HCT116 (cell line): ENCODE results near the gene CNTN4. TPM values are rescaled to one million over a fixed set of nuclear protein-coding genes. Genes with fewer than 3 reads are reported as not detected.

ENCODE experiments used
- ATAC-seq: fragments of 200-7000 bp; cut with Tn5 transposase; 2 replicates; pipeline ENCODE4 v1.9.1; 2020; ENCODE audit warnings: mild to moderate bottlenecking, moderate library complexity
- BruUV-seq: library from RNA; stranded (reverse); fragments of 400-500 nt; replicated peaks from 2 replicates; lab custom pipeline; 2021; lab: Mats Ljungman, UMichigan
- CTCF ChIA-PET: fragments of 300-600 bp; sonication (Branson Sonifier 250); formaldehyde crosslinking; loops from one replicate; lab custom pipeline; 2021; ENCODE audit warnings: antibody characterized with exemption; lab: Charles Lee
- POLR2A ChIA-PET: fragments of 300-600, 350-600 bp; sonication (Branson Sonifier 250); formaldehyde crosslinking; loops from one replicate; lab custom pipeline; 2021; ENCODE audit warnings: antibody characterized with exemption; lab: Charles Lee
- RAD21 ChIA-PET, 2 experiments: fragments of 300-600 bp; sonication (Branson Sonifier 250); formaldehyde crosslinking; loops; one replicate each; lab custom pipeline; 2023; ENCODE audit warnings: low total read pairs in 2 of 2; ENCODE audit not compliant: uncharacterized antibody in 2 of 2, unreplicated experiment in 2 of 2, low non-redundant PET in 1 of 2; lab: Charles Lee
- DNase-seq: peaks from one replicate; pipeline ENCODE4 v3.0.0-alpha.2; 2010; ENCODE audit warnings: low read depth, low spot score
- H2AFZ ChIP-seq: fragments of 200-600 bp; shearing (Covaris generic), sonication (generic); 2 replicates; pipeline ENCODE4 v1.6.1; 2017; ENCODE audit warnings: low read depth, mixed run types, mixed read lengths, antibody characterized with exemption, low read length; ENCODE audit not compliant: poor library complexity, severe bottlenecking
- H3K27ac ChIP-seq: 2 replicates; pipeline ENCODE4 v1.5.1; 2012; ENCODE audit warnings: low read depth, low read length
- H3K27me3 ChIP-seq: fragments of 200-600 bp; sonication (generic); 2 replicates; pipeline ENCODE4 v1.6.1; 2016; ENCODE audit warnings: mixed run types, low read length, mixed read lengths; ENCODE audit not compliant: insufficient read depth
- H3K36me3 ChIP-seq, 2 experiments: fragments of 200-500 bp in 1 of 2; fragments of 200-600 bp in 1 of 2; sonication (Bioruptor generic) in 1 of 2; sonication (generic) in 1 of 2; 2 replicates each; pipeline versions ENCODE4 v1.5.1 to v1.6.1; 2014 to 2016; ENCODE audit warnings: low read length in 2 of 2, inconsistent platforms in 1 of 2, mixed read lengths in 1 of 2, mixed run types in 1 of 2; ENCODE audit not compliant: insufficient read depth in 2 of 2, control insufficient read depth in 1 of 2
- H3K4me1 ChIP-seq, 2 experiments: fragments of 200-600 bp in 1 of 2; sonication (generic) in 1 of 2; 2 replicates each; pipeline versions ENCODE4 v1.5.1 to v1.6.1; 2012 to 2017; ENCODE audit warnings: low read length in 2 of 2, inconsistent platforms in 1 of 2, mild to moderate bottlenecking in 1 of 2, mixed read lengths in 1 of 2, mixed run types in 1 of 2, moderate library complexity in 1 of 2; ENCODE audit not compliant: insufficient read depth in 2 of 2, control insufficient read depth in 1 of 2
- H3K4me2 ChIP-seq: fragments of 200-600 bp; sonication (generic); 2 replicates; pipeline ENCODE4 v1.6.1; 2017; ENCODE audit warnings: mixed run types, low read length, mixed read lengths
- H3K4me3 ChIP-seq, 2 experiments: fragments of 200-600 bp in 1 of 2; sonication (generic) in 1 of 2; replicated peaks in 1 of 2; 2 replicates each; pipeline ENCODE4 v1.5.1; 2011 to 2016; ENCODE audit warnings: low read length in 2 of 2, control low read depth in 1 of 2, low read depth in 1 of 2, mild to moderate bottlenecking in 1 of 2, mixed read lengths in 1 of 2, mixed run types in 1 of 2
- H3K79me2 ChIP-seq: fragments of 200-600 bp; sonication (generic); 2 replicates; pipeline ENCODE4 v1.6.1; 2017; ENCODE audit warnings: mild to moderate bottlenecking, mixed run types, low read length, moderate library complexity, mixed read lengths; ENCODE audit not compliant: insufficient read depth
- H3K9ac ChIP-seq: fragments of 200-600 bp; sonication (generic); 2 replicates; pipeline ENCODE4 v1.6.1; 2016; ENCODE audit warnings: low read length, mixed read lengths
- H3K9me2 ChIP-seq: fragments of 200-600 bp; sonication (generic), shearing (Covaris generic); 2 replicates; pipeline ENCODE4 v1.6.1; 2017; ENCODE audit warnings: mixed run types, mild to moderate bottlenecking, moderate library complexity; ENCODE audit not compliant: insufficient read depth
- H3K9me3 ChIP-seq, 2 experiments: fragments of 200-500 bp in 1 of 2; fragments of 200-600 bp in 1 of 2; sonication (Bioruptor generic) in 1 of 2; sonication (generic) in 1 of 2; 2 replicates each; pipeline ENCODE4 v1.6.1; 2014 to 2017; ENCODE audit warnings: low read length in 2 of 2, mixed read lengths in 2 of 2, inconsistent platforms in 1 of 2, low read depth in 1 of 2, mild to moderate bottlenecking in 1 of 2, mixed run types in 1 of 2, moderate library complexity in 1 of 2; ENCODE audit not compliant: control insufficient read depth in 1 of 2, insufficient read depth in 1 of 2
- H4K20me1 ChIP-seq: fragments of 200-600 bp; sonication (generic), shearing (Covaris generic); 2 replicates; pipeline ENCODE4 v1.6.1; 2017; ENCODE audit warnings: mixed run types, mild to moderate bottlenecking, moderate library complexity; ENCODE audit not compliant: insufficient read depth
- CBX3 ChIP-seq: IDR thresholded peaks from 2 replicates; pipeline ENCODE4 v1.6.1; 2012; ENCODE audit warnings: low read depth
- CEBPB ChIP-seq: IDR thresholded peaks from 2 replicates; pipeline ENCODE4 v1.6.1; 2012; ENCODE audit warnings: low read depth
- EGR1 ChIP-seq: IDR thresholded peaks from 2 replicates; pipeline ENCODE4 v1.6.1; 2012; ENCODE audit warnings: low read depth
- ELF1 ChIP-seq: IDR thresholded peaks from 2 replicates; pipeline ENCODE4 v1.6.1; 2012; ENCODE audit warnings: low read depth, borderline replicate concordance
- EZH2 ChIP-seq: fragments of 200-600 bp; sonication (generic); IDR thresholded peaks from 2 replicates; pipeline ENCODE4 v1.6.1; 2017; ENCODE audit warnings: antibody characterized with exemption, mixed run types
- FOSL1 ChIP-seq: IDR thresholded peaks from 2 replicates; pipeline ENCODE4 v1.6.1; 2012; ENCODE audit warnings: low read depth
- RAD21 ChIP-seq: IDR thresholded peaks from 2 replicates; pipeline ENCODE4 v1.6.1; 2012; ENCODE audit warnings: low read depth, mild to moderate bottlenecking
- SIN3A ChIP-seq: IDR thresholded peaks from 2 replicates; pipeline ENCODE4 v1.6.1; 2012; ENCODE audit warnings: low read depth
- SRF ChIP-seq: IDR thresholded peaks from 2 replicates; pipeline ENCODE4 v1.6.1; 2012; ENCODE audit warnings: low read depth
- TCF7L2 ChIP-seq: IDR thresholded peaks from 2 replicates; pipeline ENCODE4 v1.7.0; 2011; ENCODE audit warnings: borderline replicate concordance, inconsistent platforms; ENCODE audit not compliant: insufficient read depth, insufficient read length; ENCODE audit errors: extremely low read depth
- intact Hi-C: fragments of 100-400 bp; cut with micrococcal nuclease; formaldehyde crosslinking; loops from 2 replicates; pipeline ENCODE4 v1.10.0; 2022
- total RNA-seq: library from RNA; stranded (reverse); gene quantifications from one replicate; pipeline ENCODE4 v1.2.1, GENCODE V29; 2021; ENCODE audit not compliant: unreplicated experiment
- TF ChIP-seq, protein P1 (sequence below): IDR thresholded peaks from 2 replicates; pipeline ENCODE4 v1.6.1; 2012
- TF ChIP-seq, protein P2 (sequence below), 3 experiments: fragments of 200-600 bp in 1 of 3; sonication (generic) in 1 of 3; IDR thresholded peaks in 2 of 3; conservative IDR thresholded peaks in 1 of 3; 2 replicates each; pipeline ENCODE4 v1.5.1; 2012 to 2017; ENCODE audit warnings: low read depth in 2 of 3, low read length in 2 of 3, antibody characterized with exemption in 1 of 3, borderline replicate concordance in 1 of 3, control low read depth in 1 of 3, mild to moderate bottlenecking in 1 of 3, mixed read lengths in 1 of 3, mixed run types in 1 of 3, moderate library complexity in 1 of 3; ENCODE audit not compliant: insufficient read depth in 1 of 3
- TF ChIP-seq, protein P3 (sequence below): IDR thresholded peaks from 2 replicates; pipeline ENCODE4 v1.6.1; 2012

The CNTN4 gene
- total RNA-seq, 1 experiment from 2014 or later = not detected

DNA sequence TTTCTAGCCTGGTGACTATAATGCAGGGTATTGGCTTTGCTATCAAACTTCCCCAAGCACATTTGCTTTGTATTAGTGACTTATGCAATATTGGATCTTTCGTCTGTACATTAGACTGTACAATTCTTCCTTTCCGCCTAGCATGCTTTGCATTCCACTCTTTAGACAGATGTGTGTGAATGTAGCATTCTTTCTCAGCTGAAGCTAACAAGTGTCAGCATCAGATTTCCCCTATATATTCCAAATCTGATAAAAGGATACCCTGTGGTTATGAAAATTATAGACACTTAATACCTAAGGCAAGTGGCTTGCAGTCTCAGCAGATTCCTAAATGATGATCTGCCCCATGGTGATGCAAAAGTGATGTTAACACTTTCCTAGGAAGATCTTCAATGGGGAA is 360.1 kb downstream of the CNTN4 start:
- ChIA-PET POLR2A (no interaction called here), CTCF (no interaction called here), RAD21 (no interaction called here)
- Histone ChIP-seq H3K79me2 (no peaks in the 10 kb centered on the region), H3K9me3 (peaks cover 12 to 25% of the 10 kb centered on the region in 2 experiments; a peak in 2 of 4 replicates), H3K36me3 (no peaks in the 10 kb centered on the region), H3K27me3 (no peaks in the 10 kb centered on the region), H3K4me3 (no peak overlapping the region), H3K4me1 (no peaks in the 10 kb centered on the region), H3K9me2 (no peaks in the 10 kb centered on the region), H4K20me1 (no peaks in the 10 kb centered on the region), H3K9ac (no peak overlapping the region), H3K27ac (no peak overlapping the region), H3K4me2 (no peak overlapping the region), H2AFZ (no peak overlapping the region)
- no peak for ATAC-seq
- TF ChIP-seq ELF1 (no peak), EGR1 (no peak), RAD21 (no peak), EZH2 (no peak), SIN3A (no peak), CBX3 (no peak), FOSL1 (no peak), CEBPB (no peak), TCF7L2 (no peak), SRF (no peak)
- TF ChIP-seq, protein P1, sequence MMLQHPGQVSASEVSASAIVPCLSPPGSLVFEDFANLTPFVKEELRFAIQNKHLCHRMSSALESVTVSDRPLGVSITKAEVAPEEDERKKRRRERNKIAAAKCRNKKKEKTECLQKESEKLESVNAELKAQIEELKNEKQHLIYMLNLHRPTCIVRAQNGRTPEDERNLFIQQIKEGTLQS = no peak
- TF ChIP-seq, protein P2, sequence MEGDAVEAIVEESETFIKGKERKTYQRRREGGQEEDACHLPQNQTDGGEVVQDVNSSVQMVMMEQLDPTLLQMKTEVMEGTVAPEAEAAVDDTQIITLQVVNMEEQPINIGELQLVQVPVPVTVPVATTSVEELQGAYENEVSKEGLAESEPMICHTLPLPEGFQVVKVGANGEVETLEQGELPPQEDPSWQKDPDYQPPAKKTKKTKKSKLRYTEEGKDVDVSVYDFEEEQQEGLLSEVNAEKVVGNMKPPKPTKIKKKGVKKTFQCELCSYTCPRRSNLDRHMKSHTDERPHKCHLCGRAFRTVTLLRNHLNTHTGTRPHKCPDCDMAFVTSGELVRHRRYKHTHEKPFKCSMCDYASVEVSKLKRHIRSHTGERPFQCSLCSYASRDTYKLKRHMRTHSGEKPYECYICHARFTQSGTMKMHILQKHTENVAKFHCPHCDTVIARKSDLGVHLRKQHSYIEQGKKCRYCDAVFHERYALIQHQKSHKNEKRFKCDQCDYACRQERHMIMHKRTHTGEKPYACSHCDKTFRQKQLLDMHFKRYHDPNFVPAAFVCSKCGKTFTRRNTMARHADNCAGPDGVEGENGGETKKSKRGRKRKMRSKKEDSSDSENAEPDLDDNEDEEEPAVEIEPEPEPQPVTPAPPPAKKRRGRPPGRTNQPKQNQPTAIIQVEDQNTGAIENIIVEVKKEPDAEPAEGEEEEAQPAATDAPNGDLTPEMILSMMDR (IDR thresholded peaks at IDR 0.05 in 2 of 3, conservative IDR thresholded peaks at IDR 0.05 in 1 of 3; ENCODE audit: borderline replicate concordance in 1 of 3, insufficient read depth in 1 of 3, low read depth in 2 of 3, low read length in 2 of 3) = no peak
- TF ChIP-seq, protein P3, sequence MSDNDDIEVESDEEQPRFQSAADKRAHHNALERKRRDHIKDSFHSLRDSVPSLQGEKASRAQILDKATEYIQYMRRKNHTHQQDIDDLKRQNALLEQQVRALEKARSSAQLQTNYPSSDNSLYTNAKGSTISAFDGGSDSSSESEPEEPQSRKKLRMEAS = no peak
- intact Hi-C loops = no loop called here
- no peak for DNase-seq
- BruUV-seq = no TSS peak
